Measurements from ENCODE around the gene KRT86. TPM values are rescaled to one million over a fixed set of nuclear protein-coding genes. Genes with fewer than 3 reads are reported as not detected.
A peak's percentile ranks its signal among the peaks of the same experiment; 100 is the strongest.

KRT86 gene
- total and polyA plus RNA-seq, 2 of the 13 experiments (the other 11 are each of a cell fraction or from before 2014, with no cell fraction given): not detected

DNA sequence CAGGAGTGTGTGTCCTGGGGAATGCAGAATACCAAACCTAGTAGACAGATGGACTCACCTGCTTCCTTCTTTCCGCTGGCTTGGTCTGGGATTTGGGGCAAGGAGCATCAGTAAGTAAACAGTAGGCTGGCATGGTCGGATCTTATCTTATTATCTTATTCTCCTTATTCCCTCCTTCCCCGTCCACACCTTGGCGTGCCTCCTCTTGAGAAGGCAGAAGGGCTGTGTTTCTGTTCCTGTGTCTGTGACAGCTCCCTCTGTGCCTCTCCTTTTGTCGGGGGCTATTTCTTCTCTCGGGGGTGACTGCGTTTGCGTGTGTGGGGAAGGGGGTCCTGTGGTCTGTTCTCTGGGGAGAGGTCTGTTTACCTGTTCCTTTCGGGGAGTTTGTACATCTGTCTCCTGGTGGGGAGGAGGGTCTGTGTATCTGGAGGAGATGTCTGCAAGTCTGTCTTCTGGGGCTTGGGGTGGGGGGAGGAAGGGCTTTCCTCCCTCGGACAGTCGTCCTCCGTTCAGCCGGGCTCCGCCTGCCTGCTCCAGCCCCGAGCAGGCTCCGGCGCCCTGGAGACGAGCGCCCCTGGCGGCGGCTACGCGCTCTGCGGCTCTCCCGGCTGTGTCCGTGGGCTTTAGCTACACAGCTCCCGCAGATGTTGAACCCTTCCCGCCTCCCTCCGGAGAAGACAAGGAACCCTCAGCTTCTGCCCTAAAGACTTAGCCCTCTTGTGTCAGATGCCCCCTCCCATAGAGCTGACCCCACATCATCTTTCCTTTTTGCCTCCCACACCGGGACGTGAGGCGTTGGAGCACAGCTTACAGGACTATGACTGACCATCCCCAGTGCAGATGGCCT, 4.4 kb downstream of the KRT86 start:
- H2AFZ ChIP-seq (ENCODE audit: low read length): no peak overlapping the region
- FAIRE-seq (no peak), DNase-seq (ENCODE audit: low spot score) (peak; percentile 21), ATAC-seq (peak; percentile 98)
- no peaks in the 10 kb centered on the region for H3K79me2 ChIP-seq (ENCODE audit: insufficient read depth, low read length)
- H3K4me1 ChIP-seq (ENCODE audit: insufficient read depth, low read length): peaks cover 36% of the 10 kb centered on the region
- intact Hi-C loops (cut with micrococcal nuclease; ENCODE audit: unreplicated experiment): no loop called here
- H3K27ac ChIP-seq (ENCODE audit: extremely low read length, insufficient read depth, low read length): no peak overlapping the region
- H3K9ac ChIP-seq (ENCODE audit: insufficient read depth, low read depth, low read length): no peak overlapping the region
- no peak overlapping the region; a peak in 1 of 6 replicates for H3K4me3 ChIP-seq (replicated peaks in 1 of 3; ENCODE audit: insufficient read depth in 1 of 3, low read depth in 2 of 3, low read length in 3 of 3)
- POLR2A ChIA-PET: no interaction called here
- CTCF ChIA-PET (ENCODE audit: low intra/inter-chr PET ratio, low total read pairs): interaction anchor here (1.8 kb wide), 1 partner anchor 57 kb away, joined by 4 read pairs; no protein-coding TSS in a partner anchor
- H3K36me3 ChIP-seq (replicated peaks in 1 of 2; ENCODE audit: control insufficient read depth in 1 of 2, insufficient read depth in 2 of 2, low read length in 2 of 2): no peaks in the 10 kb centered on the region
- H3K4me2 ChIP-seq (ENCODE audit: low read depth, low read length): peak overlapping the region; percentile 36; the same call in 1 of the 2 replicates
- in situ Hi-C loops (cut with HindIII; ENCODE audit: extremely low pct_ligation_motif_present, low pct_unique_long_range_greater_than_20kb): no loop called here
- H4K20me1 ChIP-seq (ENCODE audit: insufficient read depth, low read length): no peaks in the 10 kb centered on the region
- H3K27me3 ChIP-seq (ENCODE audit: control insufficient read depth in 1 of 2, insufficient read depth in 2 of 2, low read length in 2 of 2): peaks cover 4 to 34% of the 10 kb centered on the region in 2 experiments; a peak in 2 of 5 replicates
- WGBS (ENCODE audit: low lambda C conversion rate): 29% methylated on average over 16 of the region's 32 CpGs
- BruUV-seq (replicated peaks): no TSS peak
- no peaks in the 10 kb centered on the region for H3K9me3 ChIP-seq (ENCODE audit: low read length)
- TF ChIP-seq ZNF562 (CRISPR knock-in tag; IDR thresholded peaks at IDR 0.05; ENCODE audit: borderline replicate concordance) (no peak), JARID2 (CRISPR knock-in tag; IDR thresholded peaks at IDR 0.05; ENCODE audit: insufficient replicate concordance) (no peak), HCFC1 (IDR thresholded peaks at IDR 0.05; ENCODE audit: low read depth, low read length) (no peak), KDM5B (CRISPR knock-in tag; IDR thresholded peaks at IDR 0.05; ENCODE audit: borderline replicate concordance) (no peak), STAG1 (CRISPR knock-in tag; IDR thresholded peaks at IDR 0.05) (peak; percentile 67), ZSCAN22 (CRISPR knock-in tag; IDR thresholded peaks at IDR 0.05) (no peak), MAF1 (CRISPR knock-in tag; IDR thresholded peaks at IDR 0.05; ENCODE audit: borderline replicate concordance) (no peak), NFE2L1 (CRISPR knock-in tag; IDR thresholded peaks at IDR 0.05; ENCODE audit: borderline replicate concordance) (no peak), SIN3B (IDR thresholded peaks at IDR 0.05; ENCODE audit: low read length) (no peak), ZNF234 (CRISPR knock-in tag; conservative IDR thresholded peaks at IDR 0.05) (no peak), HDAC1 (CRISPR knock-in tag; IDR thresholded peaks at IDR 0.05) (no peak)
- TF ChIP-seq, protein P1, sequence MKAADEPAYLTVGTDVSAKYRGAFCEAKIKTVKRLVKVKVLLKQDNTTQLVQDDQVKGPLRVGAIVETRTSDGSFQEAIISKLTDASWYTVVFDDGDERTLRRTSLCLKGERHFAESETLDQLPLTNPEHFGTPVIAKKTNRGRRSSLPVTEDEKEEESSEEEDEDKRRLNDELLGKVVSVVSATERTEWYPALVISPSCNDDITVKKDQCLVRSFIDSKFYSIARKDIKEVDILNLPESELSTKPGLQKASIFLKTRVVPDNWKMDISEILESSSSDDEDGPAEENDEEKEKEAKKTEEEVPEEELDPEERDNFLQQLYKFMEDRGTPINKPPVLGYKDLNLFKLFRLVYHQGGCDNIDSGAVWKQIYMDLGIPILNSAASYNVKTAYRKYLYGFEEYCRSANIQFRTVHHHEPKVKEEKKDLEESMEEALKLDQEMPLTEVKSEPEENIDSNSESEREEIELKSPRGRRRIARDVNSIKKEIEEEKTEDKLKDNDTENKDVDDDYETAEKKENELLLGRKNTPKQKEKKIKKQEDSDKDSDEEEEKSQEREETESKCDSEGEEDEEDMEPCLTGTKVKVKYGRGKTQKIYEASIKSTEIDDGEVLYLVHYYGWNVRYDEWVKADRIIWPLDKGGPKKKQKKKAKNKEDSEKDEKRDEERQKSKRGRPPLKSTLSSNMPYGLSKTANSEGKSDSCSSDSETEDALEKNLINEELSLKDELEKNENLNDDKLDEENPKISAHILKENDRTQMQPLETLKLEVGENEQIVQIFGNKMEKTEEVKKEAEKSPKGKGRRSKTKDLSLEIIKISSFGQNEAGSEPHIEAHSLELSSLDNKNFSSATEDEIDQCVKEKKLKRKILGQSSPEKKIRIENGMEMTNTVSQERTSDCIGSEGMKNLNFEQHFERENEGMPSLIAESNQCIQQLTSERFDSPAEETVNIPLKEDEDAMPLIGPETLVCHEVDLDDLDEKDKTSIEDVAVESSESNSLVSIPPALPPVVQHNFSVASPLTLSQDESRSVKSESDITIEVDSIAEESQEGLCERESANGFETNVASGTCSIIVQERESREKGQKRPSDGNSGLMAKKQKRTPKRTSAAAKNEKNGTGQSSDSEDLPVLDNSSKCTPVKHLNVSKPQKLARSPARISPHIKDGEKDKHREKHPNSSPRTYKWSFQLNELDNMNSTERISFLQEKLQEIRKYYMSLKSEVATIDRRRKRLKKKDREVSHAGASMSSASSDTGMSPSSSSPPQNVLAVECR (CRISPR knock-in tag; IDR thresholded peaks at IDR 0.05; ENCODE audit: borderline replicate concordance): no peak
- TF ChIP-seq, protein P2, sequence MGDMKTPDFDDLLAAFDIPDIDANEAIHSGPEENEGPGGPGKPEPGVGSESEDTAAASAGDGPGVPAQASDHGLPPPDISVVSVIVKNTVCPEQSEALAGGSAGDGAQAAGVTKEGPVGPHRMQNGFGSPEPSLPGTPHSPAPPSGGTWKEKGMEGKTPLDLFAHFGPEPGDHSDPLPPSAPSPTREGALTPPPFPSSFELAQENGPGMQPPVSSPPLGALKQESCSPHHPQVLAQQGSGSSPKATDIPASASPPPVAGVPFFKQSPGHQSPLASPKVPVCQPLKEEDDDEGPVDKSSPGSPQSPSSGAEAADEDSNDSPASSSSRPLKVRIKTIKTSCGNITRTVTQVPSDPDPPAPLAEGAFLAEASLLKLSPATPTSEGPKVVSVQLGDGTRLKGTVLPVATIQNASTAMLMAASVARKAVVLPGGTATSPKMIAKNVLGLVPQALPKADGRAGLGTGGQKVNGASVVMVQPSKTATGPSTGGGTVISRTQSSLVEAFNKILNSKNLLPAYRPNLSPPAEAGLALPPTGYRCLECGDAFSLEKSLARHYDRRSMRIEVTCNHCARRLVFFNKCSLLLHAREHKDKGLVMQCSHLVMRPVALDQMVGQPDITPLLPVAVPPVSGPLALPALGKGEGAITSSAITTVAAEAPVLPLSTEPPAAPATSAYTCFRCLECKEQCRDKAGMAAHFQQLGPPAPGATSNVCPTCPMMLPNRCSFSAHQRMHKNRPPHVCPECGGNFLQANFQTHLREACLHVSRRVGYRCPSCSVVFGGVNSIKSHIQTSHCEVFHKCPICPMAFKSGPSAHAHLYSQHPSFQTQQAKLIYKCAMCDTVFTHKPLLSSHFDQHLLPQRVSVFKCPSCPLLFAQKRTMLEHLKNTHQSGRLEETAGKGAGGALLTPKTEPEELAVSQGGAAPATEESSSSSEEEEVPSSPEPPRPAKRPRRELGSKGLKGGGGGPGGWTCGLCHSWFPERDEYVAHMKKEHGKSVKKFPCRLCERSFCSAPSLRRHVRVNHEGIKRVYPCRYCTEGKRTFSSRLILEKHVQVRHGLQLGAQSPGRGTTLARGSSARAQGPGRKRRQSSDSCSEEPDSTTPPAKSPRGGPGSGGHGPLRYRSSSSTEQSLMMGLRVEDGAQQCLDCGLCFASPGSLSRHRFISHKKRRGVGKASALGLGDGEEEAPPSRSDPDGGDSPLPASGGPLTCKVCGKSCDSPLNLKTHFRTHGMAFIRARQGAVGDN (CRISPR knock-in tag; IDR thresholded peaks at IDR 0.05): peak; percentile 36; the same call in 1 of the 2 replicates
- TF ChIP-seq, protein P3, sequence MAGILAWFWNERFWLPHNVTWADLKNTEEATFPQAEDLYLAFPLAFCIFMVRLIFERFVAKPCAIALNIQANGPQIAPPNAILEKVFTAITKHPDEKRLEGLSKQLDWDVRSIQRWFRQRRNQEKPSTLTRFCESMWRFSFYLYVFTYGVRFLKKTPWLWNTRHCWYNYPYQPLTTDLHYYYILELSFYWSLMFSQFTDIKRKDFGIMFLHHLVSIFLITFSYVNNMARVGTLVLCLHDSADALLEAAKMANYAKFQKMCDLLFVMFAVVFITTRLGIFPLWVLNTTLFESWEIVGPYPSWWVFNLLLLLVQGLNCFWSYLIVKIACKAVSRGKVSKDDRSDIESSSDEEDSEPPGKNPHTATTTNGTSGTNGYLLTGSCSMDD (CRISPR knock-in tag; IDR thresholded peaks at IDR 0.05): no peak

Data from HepG2 (cell line).